PC-9 (cell line): ENCODE measurements around the gene SLC9A9. TPM values are rescaled to one million over a fixed set of nuclear protein-coding genes. Genes with fewer than 3 reads are reported as not detected.

ENCODE experiments used
- BruUV-seq: library from RNA; stranded (reverse); fragments of 400-500 nt; replicated peaks from 2 replicates; lab custom pipeline; 2021; lab: Mats Ljungman, UMichigan
- CTCF ChIA-PET: fragments of 300-600 bp; sonication (Branson Sonifier 250); formaldehyde crosslinking; loops from one replicate; lab custom pipeline; 2022; ENCODE audit warnings: antibody characterized with exemption; lab: Charles Lee
- POLR2A ChIA-PET: fragments of 300-600 bp; sonication (Branson Sonifier 250); formaldehyde crosslinking; loops from one replicate; lab custom pipeline; 2022; ENCODE audit warnings: antibody characterized with exemption; ENCODE audit not compliant: unreplicated experiment; lab: Charles Lee
- DNase-seq, 2 experiments: peaks; one replicate each; pipeline versions ENCODE4 v3.0.0 to v3.0.0-alpha.2; 2015 to 2022; ENCODE audit warnings: mixed read lengths in 1 of 2
- H2AFZ ChIP-seq: fragments of 200-600 bp; sonication (generic); 2 replicates; pipeline ENCODE4 v1.8.1; 2017; ENCODE audit warnings: antibody characterized with exemption
- H3F3A ChIP-seq: fragments of 200-600 bp; sonication (generic); 2 replicates; pipeline ENCODE4 v1.8.1; 2017; ENCODE audit warnings: antibody characterized with exemption, mild to moderate bottlenecking, low read depth; ENCODE audit not compliant: insufficient read depth
- H3K27ac ChIP-seq: fragments of 200-600 bp; sonication (generic); 2 replicates; pipeline ENCODE4 v1.6.1; 2016; ENCODE audit warnings: mixed run types
- H3K27me3 ChIP-seq: fragments of 200-600 bp; sonication (generic); 2 replicates; pipeline ENCODE4 v1.6.1; 2016; ENCODE audit warnings: low read depth, mixed run types; ENCODE audit not compliant: insufficient read depth
- H3K36me3 ChIP-seq: fragments of 200-600 bp; sonication (generic); 2 replicates; pipeline ENCODE4 v1.6.1; 2016; ENCODE audit warnings: low read depth, mixed run types
- H3K4me1 ChIP-seq: fragments of 200-600 bp; sonication (generic); replicated peaks from 2 replicates; pipeline ENCODE4 v1.6.1; 2016; ENCODE audit warnings: mixed run types; ENCODE audit not compliant: insufficient read depth
- H3K4me2 ChIP-seq: fragments of 200-600 bp; sonication (generic); 2 replicates; pipeline ENCODE4 v1.6.1; 2017; ENCODE audit warnings: mixed run types
- H3K4me3 ChIP-seq: fragments of 200-600 bp; sonication (generic); 2 replicates; pipeline ENCODE4 v1.6.1; 2016; ENCODE audit warnings: mixed run types
- H3K79me2 ChIP-seq: fragments of 200-600 bp; sonication (generic); 2 replicates; pipeline ENCODE4 v1.6.1; 2017; ENCODE audit warnings: low read depth, mixed run types
- H3K9me2 ChIP-seq: fragments of 200-600 bp; sonication (generic); 2 replicates; pipeline ENCODE4 v1.8.1; 2017; ENCODE audit warnings: mild to moderate bottlenecking; ENCODE audit not compliant: insufficient read depth
- H3K9me3 ChIP-seq: fragments of 200-600 bp; sonication (generic); 2 replicates; pipeline ENCODE4 v1.8.1; 2016; ENCODE audit warnings: low read depth; ENCODE audit not compliant: insufficient read depth
- H4K20me1 ChIP-seq: fragments of 200-600 bp; sonication (generic); 2 replicates; pipeline ENCODE4 v1.8.1; 2017; ENCODE audit not compliant: insufficient read depth
- CTCF ChIP-seq: fragments of 200-600 bp; sonication (generic); conservative IDR thresholded peaks from 2 replicates; pipeline ENCODE4 v1.6.1; 2017; ENCODE audit warnings: mixed run types, antibody characterized with exemption, mild to moderate bottlenecking, moderate library complexity
- EZH2 ChIP-seq: fragments of 200-600 bp; sonication (generic); IDR thresholded peaks from 2 replicates; pipeline ENCODE4 v1.8.0; 2017; ENCODE audit warnings: antibody characterized with exemption, low read depth
- intact Hi-C: fragments of 100-400 bp; cut with micrococcal nuclease; formaldehyde crosslinking; loops from one replicate; pipeline ENCODE4 v1.10.0; 2022; ENCODE audit not compliant: unreplicated experiment
- total RNA-seq: library from RNA; stranded (reverse); gene quantifications from 2 replicates; pipeline ENCODE4 v1.2.3, GENCODE V29; 2021

The SLC9A9 gene
- total RNA-seq, 1 experiment from 2014 or later = 1.7 TPM

GRCh38 chr3:143668385-143668784, 179.9 kb downstream of the SLC9A9 start:
- CTCF ChIA-PET = no interaction called here

GRCh38 chr3:143661677-143662076, 186.6 kb downstream of the SLC9A9 start:
- Histone ChIP-seq H3K4me2 (no peak overlapping the region), H3K4me1 (no peaks in the 10 kb centered on the region), H3K36me3 (no peaks in the 10 kb centered on the region), H3K27me3 (no peaks in the 10 kb centered on the region), H3K4me3 (no peak overlapping the region), H3F3A (no peaks in the 10 kb centered on the region), H4K20me1 (no peaks in the 10 kb centered on the region), H3K79me2 (no peaks in the 10 kb centered on the region), H3K27ac (no peak overlapping the region), H3K9me3 (no peaks in the 10 kb centered on the region), H2AFZ (no peak overlapping the region), H3K9me2 (no peaks in the 10 kb centered on the region; the same call in 1 of the 2 replicates)
- intact Hi-C loops = no loop called here
- POLR2A ChIA-PET = no interaction called here
- TF ChIP-seq CTCF (no peak), EZH2 (no peak)
- BruUV-seq = no TSS peak
- CTCF ChIA-PET = no interaction called here
- DNase-seq = no peak

More at GRCh38 chr3:143668385-143668784, 179.9 kb downstream of the SLC9A9 start:
- H4K20me1 ChIP-seq = no peaks in the 10 kb centered on the region
- no peaks in the 10 kb centered on the region for H3K4me1 ChIP-seq
- no peak overlapping the region for H3K4me3 ChIP-seq
- no peaks in the 10 kb centered on the region for H3K36me3 ChIP-seq
- no peaks in the 10 kb centered on the region for H3K9me3 ChIP-seq
- H3K27ac ChIP-seq = no peak overlapping the region
- H3K27me3 ChIP-seq = no peaks in the 10 kb centered on the region
- BruUV-seq = no TSS peak
- H2AFZ ChIP-seq = no peak overlapping the region
- no peaks in the 10 kb centered on the region; the same call in 1 of the 2 replicates for H3K9me2 ChIP-seq
- intact Hi-C loops = no loop called here
- H3F3A ChIP-seq = no peaks in the 10 kb centered on the region
- no peaks in the 10 kb centered on the region for H3K79me2 ChIP-seq
- no peak overlapping the region for H3K4me2 ChIP-seq
- POLR2A ChIA-PET = no interaction called here
- no peak for TF ChIP-seq EZH2
- TF ChIP-seq CTCF = no peak
- no peak for DNase-seq

- H3K9me3 ChIP-seq = no peaks in the 10 kb centered on the region
- no peak overlapping the region for H3K4me2 ChIP-seq
- no peak for DNase-seq
- no peaks in the 10 kb centered on the region for H3K9me2 ChIP-seq
- no peaks in the 10 kb centered on the region for H3F3A ChIP-seq
- H3K4me1 ChIP-seq = no peaks in the 10 kb centered on the region
- no peak for TF ChIP-seq EZH2
- no peak for TF ChIP-seq CTCF
- BruUV-seq = no TSS peak
- H3K79me2 ChIP-seq = no peaks in the 10 kb centered on the region
- H3K27ac ChIP-seq = no peak overlapping the region
- POLR2A ChIA-PET = no interaction called here
- H3K36me3 ChIP-seq = no peaks in the 10 kb centered on the region
- H3K27me3 ChIP-seq = no peaks in the 10 kb centered on the region
- H2AFZ ChIP-seq = no peak overlapping the region
- H3K4me3 ChIP-seq = no peak overlapping the region
- intact Hi-C loops = no loop called here
- H4K20me1 ChIP-seq = no peaks in the 10 kb centered on the region
- CTCF ChIA-PET = no interaction called here
Observed at GRCh38 chr3:143658861-143659260, 189.4 kb downstream of the SLC9A9 start.
